B cell (primary cell): ENCODE results near the gene ATP10B. TPM values are rescaled to one million over a fixed set of nuclear protein-coding genes. Genes with fewer than 3 reads are reported as not detected.

Experiments used
- ATAC-seq: fragments of 200-7000 bp; cut with Tn5 transposase; one replicate; pipeline ENCODE4 v1.10.0; 2021; ENCODE audit warnings: low read depth, mild to moderate bottlenecking, moderate number of reproducible peaks, moderate library complexity
- CTCF ChIA-PET: fragments of 350-600 bp; sonication (Branson Sonifier 250); formaldehyde crosslinking; loops from one replicate; lab custom pipeline; 2021; ENCODE audit warnings: antibody characterized with exemption, inconsistent platforms; lab: Charles Lee
- POLR2A ChIA-PET: fragments of 350-600 bp; sonication (Branson Sonifier 250); formaldehyde crosslinking; loops from one replicate; lab custom pipeline; 2021; ENCODE audit warnings: antibody characterized with exemption; lab: Charles Lee
- DNase-seq: peaks from one replicate; pipeline ENCODE4 v3.0.0; 2013
- H2AFZ ChIP-seq: 2 replicates; pipeline ENCODE4 v1.6.1; 2012; ENCODE audit warnings: mild to moderate bottlenecking, low read depth, low read length; ENCODE audit not compliant: insufficient read depth, poor library complexity, severe bottlenecking
- H3K27ac ChIP-seq, 2 donors: 1 replicate in 1 of 2; 2 replicates in 1 of 2; pipeline ENCODE4 v1.5.1; 2012 to 2013; ENCODE audit warnings: low read length in 2 of 2, mild to moderate bottlenecking in 2 of 2, moderate library complexity in 1 of 2
- H3K27me3 ChIP-seq, 4 experiments: fragments of 200-600 bp in 1 of 4; sonication (generic) in 1 of 4; replicated peaks in 1 of 4; 1 replicate in 2 of 4; 2 replicates in 2 of 4; pipeline versions ENCODE4 v1.6.1 to v1.7.0; 2013 to 2016; ENCODE audit warnings: low read length in 3 of 4, mild to moderate bottlenecking in 2 of 4, mixed read lengths in 1 of 4, moderate library complexity in 1 of 4; ENCODE audit not compliant: insufficient read depth in 4 of 4, control insufficient read depth in 3 of 4; ENCODE audit errors: control extremely low read depth in 1 of 4
- H3K36me3 ChIP-seq, 2 experiments: replicated peaks in 1 of 2; 1 replicate in 1 of 2; 2 replicates in 1 of 2; pipeline versions ENCODE4 v1.6.1 to v1.7.1; 2013; ENCODE audit warnings: low read length in 1 of 2; ENCODE audit not compliant: insufficient read depth in 2 of 2, control insufficient read depth in 1 of 2; ENCODE audit errors: control extremely low read depth in 1 of 2, extremely low read depth in 1 of 2
- H3K4me1 ChIP-seq, 2 donors: fragments of 200-600 bp in 1 of 2; sonication (generic) in 1 of 2; 1 replicate in 1 of 2; 2 replicates in 1 of 2; pipeline versions ENCODE4 v1.5.1 to v1.6.1; 2013 to 2017; ENCODE audit warnings: low read length in 2 of 2; ENCODE audit not compliant: control insufficient read depth in 2 of 2, insufficient read depth in 2 of 2
- H3K4me2 ChIP-seq: replicated peaks from 2 replicates; pipeline ENCODE3; 2012; ENCODE audit warnings: mild to moderate bottlenecking, low read depth, low read length; ENCODE audit not compliant: poor library complexity, severe bottlenecking
- H3K4me3 ChIP-seq, 5 experiments: fragments of 200-600 bp in 1 of 5; sonication (generic) in 1 of 5; 1 replicate in 3 of 5; 2 replicates in 2 of 5; pipeline versions ENCODE4 v1.5.1 to v1.7.0; 2011 to 2016; ENCODE audit warnings: low read length in 4 of 5, mild to moderate bottlenecking in 4 of 5, low read depth in 2 of 5, control low read depth in 1 of 5, moderate library complexity in 1 of 5; ENCODE audit not compliant: insufficient read depth in 1 of 5; ENCODE audit errors: control extremely low read depth in 1 of 5, extremely low read depth in 1 of 5
- H3K79me2 ChIP-seq: fragments of 200-600 bp; sonication (generic); one replicate; pipeline ENCODE4 v1.6.0; 2016; ENCODE audit warnings: low read length; ENCODE audit not compliant: control insufficient read depth, insufficient read depth
- H3K9ac ChIP-seq: fragments of 200-600 bp; sonication (generic); 2 replicates; pipeline ENCODE4 v1.6.1; 2017; ENCODE audit warnings: mild to moderate bottlenecking, low read length, moderate library complexity
- H3K9me3 ChIP-seq, 3 donors: one replicate each; pipeline versions ENCODE4 v1.6.1 to v1.7.1; 2013; ENCODE audit warnings: low read length in 2 of 3; ENCODE audit not compliant: control insufficient read depth in 2 of 3, insufficient read depth in 1 of 3; ENCODE audit errors: control extremely low read depth in 1 of 3
- H4K20me1 ChIP-seq: 2 replicates; pipeline ENCODE4 v1.6.0; 2012; ENCODE audit warnings: mild to moderate bottlenecking, low read length; ENCODE audit not compliant: insufficient read depth, control insufficient read depth, poor library complexity, severe bottlenecking
- H3K27ac Mint-ChIP-seq: one replicate; pipeline ENCODE4 v1.8.0; 2021; ENCODE audit warnings: mixed read lengths
- H3K27me3 Mint-ChIP-seq: one replicate; pipeline ENCODE4 v1.8.0; 2021; ENCODE audit warnings: mixed read lengths
- H3K4me1 Mint-ChIP-seq: one replicate; pipeline ENCODE4 v1.8.0; 2021; ENCODE audit warnings: mixed read lengths
- H3K4me3 Mint-ChIP-seq: one replicate; pipeline ENCODE4 v1.8.0; 2021; ENCODE audit warnings: mixed read lengths
- H3K9me3 Mint-ChIP-seq: one replicate; pipeline ENCODE4 v1.8.0; 2022; ENCODE audit warnings: mixed read lengths; ENCODE audit not compliant: insufficient read depth
- CTCF ChIP-seq: fragments of 200-600 bp; IDR thresholded peaks from one replicate; pipeline ENCODE4 v1.8.0; 2022; ENCODE audit warnings: antibody characterized with exemption, mild to moderate bottlenecking
- EZH2 ChIP-seq: IDR thresholded peaks from 2 replicates; pipeline ENCODE4 v1.6.1; 2012; ENCODE audit warnings: borderline replicate concordance, low read depth, mild to moderate bottlenecking, moderate library complexity, low read length; ENCODE audit not compliant: insufficient read depth, poor library complexity, severe bottlenecking
- intact Hi-C: fragments of 100-400 bp; cut with micrococcal nuclease; formaldehyde crosslinking; loops from one replicate; pipeline ENCODE4 v1.10.0; 2022
- polyA plus RNA-seq: library from polyadenylated mRNA; depleted of rRNA; stranded (reverse); fragments of >200 nt; gene quantifications from 2 replicates; pipeline ENCODE4 v1.2.3, GENCODE V29; 2012
- total RNA-seq, 2 donors: library from RNA; stranded (reverse); fragments of 120-200 nt in 1 of 2; gene quantifications; 1 replicate in 1 of 2; 2 replicates in 1 of 2; pipeline versions ENCODE4 v1.2.3 to v1.2.4, GENCODE V29; 2013 to 2022

The ATP10B gene
- total and polyA plus RNA-seq, 2 donors (not counting 1 experiment from before 2014, with no cell fraction given) = not detected

DNA sequence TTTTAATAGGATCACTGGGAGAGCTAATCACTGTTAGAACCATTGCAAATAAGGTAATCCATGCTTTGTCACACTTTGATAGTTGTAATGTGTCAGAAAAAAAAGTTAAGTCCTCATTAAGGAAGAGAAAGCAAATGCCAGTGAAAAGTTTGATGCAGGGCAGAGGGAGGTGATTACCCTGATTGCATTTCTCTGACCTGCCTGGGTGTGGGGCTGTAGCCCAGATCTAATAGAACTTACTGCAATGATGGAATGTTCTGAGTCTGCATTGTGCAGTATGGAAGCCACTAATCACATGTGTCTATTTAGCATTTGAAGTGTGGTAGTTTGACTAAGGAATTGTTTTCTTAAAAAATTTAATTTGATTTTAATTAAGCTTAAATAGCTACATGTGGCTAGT is 202.7 kb downstream of the ATP10B start:
- Histone ChIP-seq H4K20me1 (no peaks in the 10 kb centered on the region), H3K4me1 (no peaks in the 10 kb centered on the region), H3K27me3 (no peaks in the 10 kb centered on the region), H3K9ac (no peak overlapping the region), H2AFZ (no peak overlapping the region), H3K4me2 (no peak overlapping the region), H3K4me3 (no peak overlapping the region), H3K9me3 (no peaks in the 10 kb centered on the region), H3K79me2 (no peaks in the 10 kb centered on the region), H3K36me3 (no peaks in the 10 kb centered on the region), H3K27ac (no peak overlapping the region)
- DNase-seq (no peak), ATAC-seq (no peak)
- H3K9me3 Mint-ChIP-seq = no peaks in the 10 kb centered on the region
- H3K4me3 Mint-ChIP-seq = no peak overlapping the region
- H3K27ac Mint-ChIP-seq = no peak overlapping the region
- intact Hi-C loops = no loop called here
- no peaks in the 10 kb centered on the region for H3K4me1 Mint-ChIP-seq
- H3K27me3 Mint-ChIP-seq = peaks cover 5% of the 10 kb centered on the region
- no peak for TF ChIP-seq CTCF
- TF ChIP-seq EZH2 = no peak
- ChIA-PET CTCF (no interaction called here), POLR2A (no interaction called here)

- intact Hi-C loops = no loop called here
- Mint-ChIP-seq H3K27ac (no peak overlapping the region), H3K9me3 (no peaks in the 10 kb centered on the region), H3K4me1 (no peaks in the 10 kb centered on the region), H3K27me3 (peaks cover 5% of the 10 kb centered on the region), H3K4me3 (no peak overlapping the region)
- H4K20me1 ChIP-seq = no peaks in the 10 kb centered on the region
- TF ChIP-seq EZH2 = no peak
- TF ChIP-seq CTCF = no peak
- H3K4me1 ChIP-seq = no peaks in the 10 kb centered on the region
- no peak overlapping the region for H3K27ac ChIP-seq
- no peaks in the 10 kb centered on the region for H3K27me3 ChIP-seq
- DNase-seq (no peak), ATAC-seq (no peak)
- CTCF ChIA-PET = no interaction called here
- POLR2A ChIA-PET = no interaction called here
- H3K4me3 ChIP-seq = no peak overlapping the region
- H3K36me3 ChIP-seq = no peaks in the 10 kb centered on the region
- no peaks in the 10 kb centered on the region for H3K9me3 ChIP-seq
- no peak overlapping the region for H3K4me2 ChIP-seq
- no peak overlapping the region for H2AFZ ChIP-seq
- H3K79me2 ChIP-seq = no peaks in the 10 kb centered on the region
- H3K9ac ChIP-seq = no peak overlapping the region
These were observed 206.0 kb downstream of the ATP10B start for GRCh38 chr5:160646033-160646432.
